Activated naive CD4-positive, alpha-beta T cell treated with anti-CD3 and anti-CD28 coated beads, Interleukin-2, amount 50 U/mL, for 24 hours (primary cell): Measurements from ENCODE around the gene KIAA0232.

Experiments used
- H3K27ac Mint-ChIP-seq: one replicate; pipeline ENCODE4 v1.8.0; 2021; ENCODE audit warnings: mild to moderate bottlenecking, mixed read lengths
- H3K27me3 Mint-ChIP-seq: one replicate; pipeline ENCODE4 v1.8.0; 2021; ENCODE audit warnings: mixed read lengths
- H3K36me3 Mint-ChIP-seq: one replicate; pipeline ENCODE4 v1.8.0; 2021; ENCODE audit warnings: mixed read lengths
- H3K4me1 Mint-ChIP-seq: one replicate; pipeline ENCODE4 v1.8.0; 2021; ENCODE audit warnings: mixed read lengths
- H3K4me3 Mint-ChIP-seq: one replicate; pipeline ENCODE4 v1.8.0; 2021; ENCODE audit warnings: mild to moderate bottlenecking, mixed read lengths
- H3K9me3 Mint-ChIP-seq: one replicate; pipeline ENCODE4 v1.8.0; 2021; ENCODE audit warnings: mixed read lengths

Gene KIAA0232

GRCh38 chr4:6782147-6782845 is at the start of gene KIAA0232:
Gene KIAA0232 (plus strand): TSS chr4:6782727. CDS start chr4:6824454, 41,727 bp downstream.
- H3K27ac Mint-ChIP-seq: peak within 1 kb of the TSS; percentile 84
- H3K4me3 Mint-ChIP-seq: peak within 1 kb of the TSS; percentile 86
- no peaks in the 10 kb centered on the region for H3K9me3 Mint-ChIP-seq
- peaks cover 60% of the 10 kb centered on the region for H3K4me1 Mint-ChIP-seq
- H3K27me3 Mint-ChIP-seq: no peaks in the 10 kb centered on the region
- H3K36me3 Mint-ChIP-seq: peaks cover 3% of the 10 kb centered on the region

GRCh38 chr4:6733358-6734164 is 49.0 kb upstream of the KIAA0232 start:
- H3K9me3 Mint-ChIP-seq: no peaks in the 10 kb centered on the region
- peaks cover under 1% of the 10 kb centered on the region for H3K27me3 Mint-ChIP-seq
- H3K27ac Mint-ChIP-seq: no peak overlapping the region
- no peaks in the 10 kb centered on the region for H3K36me3 Mint-ChIP-seq
- no peak overlapping the region for H3K4me3 Mint-ChIP-seq
- peaks cover under 1% of the 10 kb centered on the region for H3K4me1 Mint-ChIP-seq

- no peaks in the 10 kb centered on the region for H3K4me1 Mint-ChIP-seq
- H3K36me3 Mint-ChIP-seq: no peaks in the 10 kb centered on the region
- H3K27me3 Mint-ChIP-seq: peaks cover 1% of the 10 kb centered on the region
- H3K9me3 Mint-ChIP-seq: no peaks in the 10 kb centered on the region
- H3K27ac Mint-ChIP-seq: no peak overlapping the region
- H3K4me3 Mint-ChIP-seq: no peak overlapping the region
Observed at GRCh38 chr4:6734165-6734786, 48.3 kb upstream of the KIAA0232 start.

- H3K9me3 Mint-ChIP-seq: no peaks in the 10 kb centered on the region
- H3K36me3 Mint-ChIP-seq: peaks cover 2% of the 10 kb centered on the region
- H3K4me1 Mint-ChIP-seq: no peaks in the 10 kb centered on the region
- H3K4me3 Mint-ChIP-seq: no peak overlapping the region
- H3K27ac Mint-ChIP-seq: no peak overlapping the region
- H3K27me3 Mint-ChIP-seq: peaks cover 1% of the 10 kb centered on the region
Observed at GRCh38 chr4:6739920-6740319, 42.6 kb upstream of the KIAA0232 start.

- H3K9me3 Mint-ChIP-seq: no peaks in the 10 kb centered on the region
- H3K27ac Mint-ChIP-seq: no peak overlapping the region
- peaks cover 1% of the 10 kb centered on the region for H3K27me3 Mint-ChIP-seq
- H3K4me3 Mint-ChIP-seq: no peak overlapping the region
- H3K36me3 Mint-ChIP-seq: peaks cover 2% of the 10 kb centered on the region
- H3K4me1 Mint-ChIP-seq: no peaks in the 10 kb centered on the region
Observed at GRCh38 chr4:6740347-6740746, 42.2 kb upstream of the KIAA0232 start.

- Mint-ChIP-seq H3K27me3 (peaks cover 1% of the 10 kb centered on the region), H3K27ac (peak overlapping the region; percentile 56), H3K4me3 (no peak overlapping the region), H3K36me3 (peaks cover 2% of the 10 kb centered on the region), H3K4me1 (no peaks in the 10 kb centered on the region), H3K9me3 (no peaks in the 10 kb centered on the region)
Observed at GRCh38 chr4:6742507-6742906, 40.0 kb upstream of the KIAA0232 start.

- peaks cover 1% of the 10 kb centered on the region for H3K27me3 Mint-ChIP-seq
Observed at GRCh38 chr4:6742989-6743388, 39.5 kb upstream of the KIAA0232 start.

GRCh38 chr4:6746721-6747293 is 35.7 kb upstream of the KIAA0232 start:
- Mint-ChIP-seq H3K9me3 (no peaks in the 10 kb centered on the region), H3K27me3 (no peaks in the 10 kb centered on the region), H3K4me1 (peaks cover 6% of the 10 kb centered on the region), H3K36me3 (no peaks in the 10 kb centered on the region), H3K4me3 (no peak overlapping the region), H3K27ac (no peak overlapping the region)

More at GRCh38 chr4:6742989-6743388, 39.5 kb upstream of the KIAA0232 start:
- Mint-ChIP-seq H3K9me3 (no peaks in the 10 kb centered on the region), H3K36me3 (peaks cover 2% of the 10 kb centered on the region), H3K4me3 (no peak overlapping the region), H3K27ac (no peak overlapping the region), H3K4me1 (no peaks in the 10 kb centered on the region)

- H3K27ac Mint-ChIP-seq: no peak overlapping the region
Observed at GRCh38 chr4:6747294-6748051, 35.1 kb upstream of the KIAA0232 start.

GRCh38 chr4:6748286-6748685 is 34.2 kb upstream of the KIAA0232 start:
- H3K27ac Mint-ChIP-seq: no peak overlapping the region
- H3K27me3 Mint-ChIP-seq: no peaks in the 10 kb centered on the region
- H3K4me3 Mint-ChIP-seq: no peak overlapping the region
- H3K9me3 Mint-ChIP-seq: no peaks in the 10 kb centered on the region
- no peaks in the 10 kb centered on the region for H3K36me3 Mint-ChIP-seq
- peaks cover 8% of the 10 kb centered on the region for H3K4me1 Mint-ChIP-seq

More at GRCh38 chr4:6747294-6748051, 35.1 kb upstream of the KIAA0232 start:
- peaks cover 8% of the 10 kb centered on the region for H3K4me1 Mint-ChIP-seq
- H3K27me3 Mint-ChIP-seq: no peaks in the 10 kb centered on the region
- no peaks in the 10 kb centered on the region for H3K9me3 Mint-ChIP-seq
- no peak overlapping the region for H3K4me3 Mint-ChIP-seq
- H3K36me3 Mint-ChIP-seq: no peaks in the 10 kb centered on the region

- H3K9me3 Mint-ChIP-seq: no peaks in the 10 kb centered on the region
- H3K4me1 Mint-ChIP-seq: peaks cover 8% of the 10 kb centered on the region
- no peaks in the 10 kb centered on the region for H3K36me3 Mint-ChIP-seq
- H3K4me3 Mint-ChIP-seq: no peak overlapping the region
- H3K27ac Mint-ChIP-seq: no peak overlapping the region
- H3K27me3 Mint-ChIP-seq: no peaks in the 10 kb centered on the region
Observed at GRCh38 chr4:6749340-6750171, 33.0 kb upstream of the KIAA0232 start.

- peaks cover 8% of the 10 kb centered on the region for H3K4me1 Mint-ChIP-seq
- H3K27me3 Mint-ChIP-seq: no peaks in the 10 kb centered on the region
- no peak overlapping the region for H3K27ac Mint-ChIP-seq
- no peaks in the 10 kb centered on the region for H3K36me3 Mint-ChIP-seq
- H3K9me3 Mint-ChIP-seq: no peaks in the 10 kb centered on the region
- peak overlapping the region; percentile 64 for H3K4me3 Mint-ChIP-seq
Observed at GRCh38 chr4:6750286-6751221, 32.0 kb upstream of the KIAA0232 start.

GRCh38 chr4:6751611-6752485 is 30.7 kb upstream of the KIAA0232 start:
- peaks cover 8% of the 10 kb centered on the region for H3K4me1 Mint-ChIP-seq
- no peak overlapping the region for H3K27ac Mint-ChIP-seq
- H3K4me3 Mint-ChIP-seq: peak overlapping the region; percentile 64

More at GRCh38 chr4:6751611-6752485, 30.7 kb upstream of the KIAA0232 start:
- H3K9me3 Mint-ChIP-seq: no peaks in the 10 kb centered on the region
- H3K36me3 Mint-ChIP-seq: no peaks in the 10 kb centered on the region
- no peaks in the 10 kb centered on the region for H3K27me3 Mint-ChIP-seq
